HepG2 (cell line): ENCODE measurements around the gene KLC4. TPM values are rescaled to one million over a fixed set of nuclear protein-coding genes. Genes with fewer than 3 reads are reported as not detected.
A peak's percentile ranks its signal among the peaks of the same experiment; 100 is the strongest.

Experiments
- CCDC6 ChIP-seq: sonication (generic); formaldehyde crosslinking; IDR thresholded peaks from 2 replicates; pipeline ENCODE4 v1.8.1; 2022; ENCODE audit warnings: mild to moderate bottlenecking, missing genetic modification reagents, moderate library complexity
- ETV5 ChIP-seq: IDR thresholded peaks from 2 replicates; pipeline ENCODE4 v1.6.1; 2018; ENCODE audit warnings: missing biosample characterization, missing genetic modification reagents, inconsistent platforms, borderline replicate concordance
- HHEX ChIP-seq: IDR thresholded peaks from 2 replicates; pipeline ENCODE4 v1.6.1; 2016; ENCODE audit warnings: control low read depth
- LCORL ChIP-seq, 2 experiments: fragments of 450-650 bp in 1 of 2; sonication (generic) in 1 of 2; formaldehyde crosslinking in 1 of 2; IDR thresholded peaks; 2 replicates each; pipeline versions ENCODE4 v1.5.0 to v1.6.1; 2017 to 2020; ENCODE audit warnings: antibody characterized with exemption in 1 of 2, missing genetic modification reagents in 1 of 2
- MBD4 ChIP-seq: IDR thresholded peaks from 2 replicates; pipeline ENCODE4 v1.6.1; 2012; ENCODE audit warnings: low read length, inconsistent platforms, borderline replicate concordance
- MXI1 ChIP-seq: IDR thresholded peaks from 3 replicates; pipeline ENCODE4 v1.6.1; 2012; ENCODE audit warnings: low read depth, low read length, inconsistent platforms, borderline replicate concordance
- NCOA5 ChIP-seq: sonication (generic); formaldehyde crosslinking; IDR thresholded peaks from 2 replicates; pipeline ENCODE4 v1.4.0; 2020; ENCODE audit warnings: missing genetic modification reagents
- NONO ChIP-seq, 2 experiments: fragments of 450-650 bp in 1 of 2; sonication (generic) in 1 of 2; formaldehyde crosslinking in 1 of 2; IDR thresholded peaks in 1 of 2; conservative IDR thresholded peaks in 1 of 2; 2 replicates each; pipeline versions ENCODE4 v1.6.1 to v1.8.0; 2017 to 2022; ENCODE audit warnings: mild to moderate bottlenecking in 1 of 2, missing genetic modification reagents in 1 of 2, moderate library complexity in 1 of 2
- POLR2G ChIP-seq: fragments of 200-400 bp; formaldehyde crosslinking; IDR thresholded peaks from 2 replicates; pipeline ENCODE4 v1.6.1; 2018; ENCODE audit warnings: mild to moderate bottlenecking, low read depth, low read length, moderate library complexity
- SMC3 ChIP-seq: IDR thresholded peaks from 2 replicates; pipeline ENCODE4 v1.6.1; 2011; ENCODE audit warnings: low read length, improper control_type of control experiment
- SP2 ChIP-seq: sonication (generic); formaldehyde crosslinking; IDR thresholded peaks from 2 replicates; pipeline ENCODE4 v1.5.1; 2020; ENCODE audit warnings: mild to moderate bottlenecking, missing genetic modification reagents
- SRSF9 ChIP-seq: fragments of 200-400 bp; formaldehyde crosslinking; IDR thresholded peaks from 2 replicates; pipeline ENCODE4 v1.6.1; 2018; ENCODE audit warnings: borderline replicate concordance, mild to moderate bottlenecking, low read depth, low read length; ENCODE audit not compliant: insufficient read depth, poor library complexity, severe bottlenecking
- THYN1 ChIP-seq: sonication (generic); formaldehyde crosslinking; IDR thresholded peaks from 2 replicates; pipeline ENCODE4 v1.8.1; 2023; ENCODE audit warnings: low read depth, mild to moderate bottlenecking, moderate library complexity, missing genetic modification reagents, borderline replicate concordance
- ZNF256 ChIP-seq: sonication (generic); formaldehyde crosslinking; conservative IDR thresholded peaks from 2 replicates; pipeline ENCODE4 v1.4.0; 2020; ENCODE audit warnings: missing genetic modification reagents
- ZNF337 ChIP-seq: sonication (generic); formaldehyde crosslinking; IDR thresholded peaks from 2 replicates; pipeline ENCODE4 v1.5.1; 2020; ENCODE audit warnings: missing genetic modification reagents, low read depth, mild to moderate bottlenecking, borderline replicate concordance
- ZNF543 ChIP-seq: sonication (generic); formaldehyde crosslinking; IDR thresholded peaks from 2 replicates; pipeline ENCODE4 v1.4.0; 2020; ENCODE audit warnings: mild to moderate bottlenecking, missing genetic modification reagents
- polyA plus RNA-seq, 8 experiments: library from polyadenylated mRNA; depleted of rRNA in 3 of 8; stranded (reverse) in 7 of 8; unstranded in 1 of 8; fragments of >200 nt; fragmentation: Illumina TruSeq in 4 of 8; extraction: Trizol in 4 of 8; gene quantifications; 2 replicates each; pipeline versions ENCODE4 v1.2.1 to v1.2.3, GENCODE V29; 2011 to 2016; ENCODE audit warnings: low read depth in 4 of 8, missing spikeins in 1 of 8, mixed read lengths in 1 of 8; ENCODE audit not compliant: insufficient read depth in 1 of 8
- total RNA-seq, 5 experiments: library from RNA; depleted of rRNA; stranded (reverse); fragments of >200 nt; fragmentation: Illumina TruSeq; extraction: Trizol; gene quantifications; 2 replicates each; pipeline ENCODE4 v1.2.3, GENCODE V29; 2016; ENCODE audit warnings: low read depth in 1 of 5
- TF ChIP-seq, protein P1 (sequence below): sonication (generic); formaldehyde crosslinking; IDR thresholded peaks from 2 replicates; pipeline ENCODE4 v1.4.0; 2020; ENCODE audit warnings: missing genetic modification reagents, mild to moderate bottlenecking, borderline replicate concordance
- TF ChIP-seq, protein P2 (sequence below): sonication (generic); formaldehyde crosslinking; conservative IDR thresholded peaks from 2 replicates; pipeline ENCODE4 v1.4.0; 2020; ENCODE audit warnings: missing genetic modification reagents
- TF ChIP-seq, protein P3 (sequence below): sonication (generic); formaldehyde crosslinking; IDR thresholded peaks from 2 replicates; pipeline ENCODE4 v1.5.1; 2020; ENCODE audit warnings: missing genetic modification reagents, mild to moderate bottlenecking, borderline replicate concordance
- TF ChIP-seq, protein P4 (sequence below): sonication (generic); formaldehyde crosslinking; IDR thresholded peaks from 2 replicates; pipeline ENCODE4 v1.4.0; 2020; ENCODE audit warnings: missing genetic modification reagents
- TF ChIP-seq, protein P5 (sequence below): sonication (generic); formaldehyde crosslinking; IDR thresholded peaks from 2 replicates; pipeline ENCODE4 v1.8.0; 2023; ENCODE audit warnings: mild to moderate bottlenecking, missing genetic modification reagents

Gene KLC4
- total and polyA plus RNA-seq, 2 of the 13 experiments (the other 11 are each of a cell fraction or from before 2014, with no cell fraction given): 45.4 to 70.4 TPM

DNA sequence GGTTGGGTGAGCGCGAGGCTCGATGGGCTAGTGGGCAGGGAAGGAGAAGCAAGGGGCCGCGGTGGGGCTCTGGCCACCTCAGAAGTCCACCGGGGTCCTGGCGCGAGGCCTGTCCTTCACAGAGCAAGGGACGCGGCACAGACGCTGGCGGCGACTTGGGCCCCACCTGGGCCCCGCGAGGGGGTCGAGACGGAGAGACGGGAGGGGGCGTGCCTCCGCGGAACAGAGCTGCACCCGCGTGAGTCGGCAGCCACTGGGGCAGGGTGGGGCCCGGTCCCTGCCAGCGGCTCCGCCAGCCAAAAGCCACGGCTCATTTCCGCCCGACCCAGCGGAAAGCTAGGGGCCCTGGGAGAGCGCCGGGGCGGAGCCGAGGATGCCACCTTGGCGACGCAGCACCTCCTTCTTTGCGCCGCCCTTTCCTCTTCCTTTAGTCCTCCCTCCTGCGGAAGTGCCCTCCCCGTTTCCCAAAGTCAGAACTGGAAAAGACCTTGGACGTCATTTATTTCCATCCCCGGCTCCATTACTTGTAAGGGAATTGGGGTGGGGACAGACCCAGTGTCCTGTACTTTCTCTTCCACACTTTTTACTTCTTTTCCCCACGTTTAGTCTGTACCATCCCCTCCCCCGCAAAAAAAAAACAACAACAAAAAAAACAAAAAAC, 5.8 kb upstream of the KLC4 start, which contains the start of gene CUL7 (continued):
- TF ChIP-seq, protein P1, sequence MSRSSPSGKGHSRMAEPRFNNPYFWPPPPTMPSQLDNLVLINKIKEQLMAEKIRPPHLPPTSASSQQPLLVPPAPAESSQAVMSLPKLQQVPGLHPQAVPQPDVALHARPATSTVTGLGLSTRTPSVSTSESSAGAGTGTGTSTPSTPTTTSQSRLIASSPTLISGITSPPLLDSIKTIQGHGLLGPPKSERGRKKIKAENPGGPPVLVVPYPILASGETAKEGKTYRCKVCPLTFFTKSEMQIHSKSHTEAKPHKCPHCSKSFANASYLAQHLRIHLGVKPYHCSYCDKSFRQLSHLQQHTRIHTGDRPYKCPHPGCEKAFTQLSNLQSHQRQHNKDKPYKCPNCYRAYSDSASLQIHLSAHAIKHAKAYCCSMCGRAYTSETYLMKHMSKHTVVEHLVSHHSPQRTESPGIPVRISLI (CRISPR knock-in tag): peak; percentile 63; the same call in 1 of the 2 replicates
- TF ChIP-seq, protein P2, sequence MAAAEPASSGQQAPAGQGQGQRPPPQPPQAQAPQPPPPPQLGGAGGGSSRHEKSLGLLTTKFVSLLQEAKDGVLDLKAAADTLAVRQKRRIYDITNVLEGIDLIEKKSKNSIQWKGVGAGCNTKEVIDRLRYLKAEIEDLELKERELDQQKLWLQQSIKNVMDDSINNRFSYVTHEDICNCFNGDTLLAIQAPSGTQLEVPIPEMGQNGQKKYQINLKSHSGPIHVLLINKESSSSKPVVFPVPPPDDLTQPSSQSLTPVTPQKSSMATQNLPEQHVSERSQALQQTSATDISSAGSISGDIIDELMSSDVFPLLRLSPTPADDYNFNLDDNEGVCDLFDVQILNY: no peak; the same call in 1 of the 2 replicates
- TF ChIP-seq SP2 (CRISPR knock-in tag) (peak; percentile 65), HHEX (no peak), MBD4 (no peak), NONO (IDR thresholded peaks at IDR 0.05) (no peak), NONO (CRISPR knock-in tag; conservative IDR thresholded peaks at IDR 0.05) (peak; percentile 60; the same call in 1 of the 2 replicates), ZNF543 (peak; percentile 97), MXI1 (peak; percentile 93; the same call in 1 of the 3 replicates), POLR2G (peak; percentile 99), SMC3 (no peak), ETV5 (peak; percentile 94), CCDC6 (CRISPR knock-in tag) (peak; percentile 97), LCORL (IDR thresholded peaks at IDR 0.05) (0 out of 2 replicates have a peak, but pooled peaks have one; percentile 4), LCORL (CRISPR knock-in tag; IDR thresholded peaks at IDR 0.05) (peak; percentile 92), ZNF256 (no peak), ZNF337 (CRISPR knock-in tag) (no peak), THYN1 (no peak), NCOA5 (CRISPR knock-in tag) (no peak), SRSF9 (no peak)
- TF ChIP-seq, protein P3, sequence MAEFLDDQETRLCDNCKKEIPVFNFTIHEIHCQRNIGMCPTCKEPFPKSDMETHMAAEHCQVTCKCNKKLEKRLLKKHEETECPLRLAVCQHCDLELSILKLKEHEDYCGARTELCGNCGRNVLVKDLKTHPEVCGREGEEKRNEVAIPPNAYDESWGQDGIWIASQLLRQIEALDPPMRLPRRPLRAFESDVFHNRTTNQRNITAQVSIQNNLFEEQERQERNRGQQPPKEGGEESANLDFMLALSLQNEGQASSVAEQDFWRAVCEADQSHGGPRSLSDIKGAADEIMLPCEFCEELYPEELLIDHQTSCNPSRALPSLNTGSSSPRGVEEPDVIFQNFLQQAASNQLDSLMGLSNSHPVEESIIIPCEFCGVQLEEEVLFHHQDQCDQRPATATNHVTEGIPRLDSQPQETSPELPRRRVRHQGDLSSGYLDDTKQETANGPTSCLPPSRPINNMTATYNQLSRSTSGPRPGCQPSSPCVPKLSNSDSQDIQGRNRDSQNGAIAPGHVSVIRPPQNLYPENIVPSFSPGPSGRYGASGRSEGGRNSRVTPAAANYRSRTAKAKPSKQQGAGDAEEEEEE (CRISPR knock-in tag): no peak
- TF ChIP-seq, protein P4, sequence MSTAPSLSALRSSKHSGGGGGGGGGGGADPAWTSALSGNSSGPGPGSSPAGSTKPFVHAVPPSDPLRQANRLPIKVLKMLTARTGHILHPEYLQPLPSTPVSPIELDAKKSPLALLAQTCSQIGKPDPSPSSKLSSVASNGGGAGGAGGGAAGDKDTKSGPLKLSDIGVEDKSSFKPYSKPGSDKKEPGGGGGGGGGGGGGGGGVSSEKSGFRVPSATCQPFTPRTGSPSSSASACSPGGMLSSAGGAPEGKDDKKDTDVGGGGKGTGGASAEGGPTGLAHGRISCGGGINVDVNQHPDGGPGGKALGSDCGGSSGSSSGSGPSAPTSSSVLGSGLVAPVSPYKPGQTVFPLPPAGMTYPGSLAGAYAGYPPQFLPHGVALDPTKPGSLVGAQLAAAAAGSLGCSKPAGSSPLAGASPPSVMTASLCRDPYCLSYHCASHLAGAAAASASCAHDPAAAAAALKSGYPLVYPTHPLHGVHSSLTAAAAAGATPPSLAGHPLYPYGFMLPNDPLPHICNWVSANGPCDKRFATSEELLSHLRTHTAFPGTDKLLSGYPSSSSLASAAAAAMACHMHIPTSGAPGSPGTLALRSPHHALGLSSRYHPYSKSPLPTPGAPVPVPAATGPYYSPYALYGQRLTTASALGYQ (CRISPR knock-in tag): no peak; the same call in 1 of the 2 replicates
- TF ChIP-seq, protein P5, sequence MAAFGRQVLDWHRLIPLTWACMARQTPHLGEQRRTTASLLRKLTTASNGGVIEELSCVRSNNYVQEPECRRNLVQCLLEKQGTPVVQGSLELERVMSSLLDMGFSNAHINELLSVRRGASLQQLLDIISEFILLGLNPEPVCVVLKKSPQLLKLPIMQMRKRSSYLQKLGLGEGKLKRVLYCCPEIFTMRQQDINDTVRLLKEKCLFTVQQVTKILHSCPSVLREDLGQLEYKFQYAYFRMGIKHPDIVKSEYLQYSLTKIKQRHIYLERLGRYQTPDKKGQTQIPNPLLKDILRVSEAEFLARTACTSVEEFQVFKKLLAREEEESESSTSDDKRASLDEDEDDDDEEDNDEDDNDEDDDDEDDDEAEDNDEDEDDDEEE (CRISPR knock-in tag): peak; percentile 97
